GM18520 (cell line): Measurements from ENCODE around the gene ZNF22.
A peak's percentile ranks its signal among the peaks of the same experiment; 100 is the strongest.

Experiments
- ATAC-seq: cut with Tn5 transposase; IDR thresholded peaks from one replicate; pipeline ENCODE4 v1.9.1; 2021; ENCODE audit not compliant: unreplicated experiment

ZNF22 gene

DNA sequence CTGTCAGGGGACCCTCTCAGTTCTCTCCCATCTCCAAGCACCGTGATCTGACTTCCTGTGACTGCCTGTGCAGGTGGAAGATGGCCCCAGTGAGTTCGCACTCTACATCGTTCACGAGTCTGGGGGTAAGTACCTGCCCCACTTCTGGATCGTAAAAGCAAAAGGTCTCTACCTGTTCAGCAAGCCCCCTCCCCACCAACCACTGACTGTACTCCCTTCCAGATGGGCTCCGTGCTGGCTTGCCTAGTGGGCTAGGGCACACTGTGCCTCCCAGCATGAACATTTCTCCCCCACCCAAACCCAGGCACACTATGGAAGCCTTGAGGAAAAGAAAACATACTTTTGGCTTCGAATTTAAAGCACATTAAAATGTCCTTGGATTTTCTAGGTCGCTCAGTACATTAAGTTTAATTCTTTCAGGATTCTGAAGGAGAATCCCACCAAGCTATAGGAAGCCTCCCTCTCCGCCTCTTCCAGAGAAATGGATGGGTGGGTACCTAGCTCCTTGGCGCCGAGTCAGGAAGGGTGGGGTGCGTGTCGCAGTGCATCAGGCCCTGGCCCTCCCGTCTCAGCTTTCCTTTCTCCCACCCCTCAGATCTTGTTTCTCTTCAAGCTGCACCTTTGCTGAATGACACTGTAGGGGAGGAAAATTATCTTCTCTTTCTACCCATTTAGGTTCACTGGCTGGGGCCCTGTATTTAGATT is 11.0 kb upstream of the ZNF22 start:
- ATAC-seq, result no peak

DNA sequence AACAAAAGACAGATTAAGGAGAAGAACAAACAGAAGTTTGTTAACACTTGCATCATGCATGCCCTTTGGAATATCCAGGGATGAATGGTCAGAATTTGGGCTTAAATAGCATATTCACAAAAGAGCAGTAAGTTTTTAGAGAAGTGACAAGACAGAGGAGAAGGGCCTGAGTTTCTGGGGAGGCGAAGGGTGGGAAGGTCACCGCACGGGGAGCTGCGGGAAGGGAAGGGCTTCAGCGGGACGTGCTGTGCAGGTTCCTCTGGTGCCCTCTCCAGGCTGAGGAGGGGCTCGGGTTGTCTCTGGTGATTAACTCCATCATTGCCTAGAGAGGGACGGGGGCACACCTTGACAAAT is 10.4 kb upstream of the ZNF22 start:
- ATAC-seq, result no peak

DNA sequence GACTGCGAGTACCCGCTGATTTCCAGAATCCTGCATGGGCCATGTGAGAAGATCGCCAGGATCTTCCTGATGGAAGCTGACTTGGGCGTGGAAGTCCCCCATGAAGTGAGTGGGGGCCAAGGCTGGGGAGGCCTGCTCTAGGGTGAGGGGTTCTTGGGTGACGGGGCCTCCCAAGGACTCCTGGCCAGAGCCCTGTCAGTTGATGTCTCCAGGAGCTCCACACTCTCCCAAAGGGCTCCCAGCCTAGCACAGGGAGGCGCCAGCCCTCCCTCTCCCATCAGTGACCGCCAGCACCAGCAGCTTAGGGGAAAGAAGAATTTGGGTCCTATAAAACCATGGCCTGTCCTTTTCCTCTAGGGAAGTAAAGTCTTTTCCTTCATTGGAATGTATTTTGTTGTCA is 9.8 kb upstream of the ZNF22 start:
- no peak for ATAC-seq

DNA sequence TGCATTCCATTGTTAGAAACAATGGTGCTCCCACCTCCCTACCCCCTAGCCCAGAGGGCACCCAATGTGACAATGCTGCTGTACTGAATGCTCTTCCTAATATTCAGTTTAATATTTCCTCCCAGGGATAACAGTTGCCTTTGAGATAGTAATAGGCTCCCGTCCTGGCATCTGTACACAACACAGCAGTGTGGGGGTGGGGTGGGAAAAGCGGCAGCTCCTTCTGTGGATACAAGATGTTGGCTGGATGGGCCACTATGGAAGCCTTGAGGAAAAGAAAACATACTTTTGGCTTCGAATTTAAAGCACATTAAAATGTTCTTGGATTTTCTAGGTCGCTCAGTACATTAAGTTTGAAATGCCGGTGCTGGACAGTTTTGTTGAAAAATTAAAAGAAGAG is 9.2 kb upstream of the ZNF22 start:
- no peak for ATAC-seq

DNA sequence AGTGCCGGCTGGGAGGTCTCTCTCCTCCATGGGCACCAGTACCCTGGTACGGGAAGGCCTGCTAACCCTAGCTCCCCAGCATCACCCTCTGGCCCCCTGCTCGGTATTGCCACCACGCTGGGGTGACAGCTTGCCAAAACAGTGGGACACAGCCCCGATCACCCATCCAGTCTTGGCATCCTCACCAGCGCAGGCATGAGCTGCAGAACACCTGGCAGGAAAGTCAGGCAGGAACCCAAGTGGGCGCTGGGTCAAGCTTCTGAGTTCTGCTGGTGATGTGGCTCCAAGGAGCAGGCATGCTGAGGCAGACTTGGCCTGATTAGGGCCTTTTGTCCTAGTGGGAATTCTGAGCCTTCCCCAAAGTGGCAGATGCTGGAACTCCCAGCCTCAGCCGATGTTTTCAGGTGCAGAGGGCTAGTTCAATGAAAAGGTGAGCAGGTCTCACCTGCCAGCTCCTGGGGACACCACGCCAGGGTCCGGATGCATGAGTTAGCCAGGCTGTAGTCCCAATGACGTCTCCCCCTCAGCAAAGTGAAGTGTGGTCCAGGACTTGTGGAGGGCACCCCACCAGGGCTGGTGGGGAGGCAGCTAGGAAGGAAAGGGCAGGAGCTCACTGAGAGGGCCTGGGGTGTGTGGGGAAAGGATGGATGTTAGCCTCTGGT is 8.5 kb upstream of the ZNF22 start:
- no peak for ATAC-seq

DNA sequence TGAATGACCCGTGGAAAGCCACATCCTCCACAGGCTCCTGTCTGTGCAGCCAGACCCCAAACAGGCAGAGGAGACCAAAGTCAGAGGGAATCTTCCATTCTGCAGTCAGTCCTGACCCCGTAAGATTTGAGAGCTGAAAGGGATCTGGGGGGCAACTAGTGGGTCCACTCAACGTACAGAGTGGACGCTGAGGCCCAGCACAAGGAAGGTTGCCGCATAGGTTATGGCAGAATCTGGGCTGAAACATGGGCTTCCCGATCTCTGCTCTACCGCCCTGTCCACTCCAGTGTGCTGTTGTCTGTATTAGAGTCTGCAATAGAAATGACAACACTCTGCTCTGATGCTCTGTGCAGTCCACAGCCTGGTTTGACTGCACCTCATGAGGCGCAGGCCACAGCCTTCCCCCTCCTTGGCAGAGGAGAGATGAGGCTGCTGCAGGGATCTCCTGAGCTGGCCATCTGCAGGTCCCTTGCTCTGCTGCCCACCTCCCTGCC is 7.9 kb upstream of the ZNF22 start:
- no peak for ATAC-seq

DNA sequence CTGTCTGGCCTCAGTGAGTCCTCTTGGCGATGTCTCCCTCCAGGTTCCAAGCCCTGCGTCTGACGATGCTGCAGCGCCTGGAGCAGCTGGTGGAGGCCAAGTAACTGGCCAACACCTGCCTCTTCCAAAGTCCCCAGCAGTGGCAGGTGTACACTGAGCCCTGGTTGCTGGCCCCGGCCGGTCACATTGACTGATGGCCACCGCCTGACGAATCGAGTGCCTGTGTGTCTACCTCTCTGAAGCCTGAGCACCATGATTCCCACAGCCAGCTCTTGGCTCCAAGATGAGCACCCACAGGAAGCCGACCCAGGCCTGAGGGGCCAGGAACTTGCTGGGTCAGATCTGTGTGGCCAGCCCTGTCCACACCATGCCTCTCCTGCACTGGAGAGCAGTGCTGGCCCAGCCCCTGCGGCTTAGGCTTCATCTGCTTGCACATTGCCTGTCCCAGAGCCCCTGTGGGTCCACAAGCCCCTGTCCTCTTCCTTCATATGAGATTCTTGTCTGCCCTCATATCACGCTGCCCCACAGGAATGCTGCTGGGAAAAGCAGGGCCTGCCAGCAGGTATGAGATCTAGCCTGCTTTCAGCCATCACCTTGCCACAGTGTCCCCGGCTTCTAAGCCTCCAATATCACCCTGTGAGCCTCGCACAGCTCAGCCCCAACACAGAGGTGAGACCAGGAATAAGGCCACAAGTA is 7.3 kb upstream of the ZNF22 start:
- ATAC-seq, result no peak

DNA sequence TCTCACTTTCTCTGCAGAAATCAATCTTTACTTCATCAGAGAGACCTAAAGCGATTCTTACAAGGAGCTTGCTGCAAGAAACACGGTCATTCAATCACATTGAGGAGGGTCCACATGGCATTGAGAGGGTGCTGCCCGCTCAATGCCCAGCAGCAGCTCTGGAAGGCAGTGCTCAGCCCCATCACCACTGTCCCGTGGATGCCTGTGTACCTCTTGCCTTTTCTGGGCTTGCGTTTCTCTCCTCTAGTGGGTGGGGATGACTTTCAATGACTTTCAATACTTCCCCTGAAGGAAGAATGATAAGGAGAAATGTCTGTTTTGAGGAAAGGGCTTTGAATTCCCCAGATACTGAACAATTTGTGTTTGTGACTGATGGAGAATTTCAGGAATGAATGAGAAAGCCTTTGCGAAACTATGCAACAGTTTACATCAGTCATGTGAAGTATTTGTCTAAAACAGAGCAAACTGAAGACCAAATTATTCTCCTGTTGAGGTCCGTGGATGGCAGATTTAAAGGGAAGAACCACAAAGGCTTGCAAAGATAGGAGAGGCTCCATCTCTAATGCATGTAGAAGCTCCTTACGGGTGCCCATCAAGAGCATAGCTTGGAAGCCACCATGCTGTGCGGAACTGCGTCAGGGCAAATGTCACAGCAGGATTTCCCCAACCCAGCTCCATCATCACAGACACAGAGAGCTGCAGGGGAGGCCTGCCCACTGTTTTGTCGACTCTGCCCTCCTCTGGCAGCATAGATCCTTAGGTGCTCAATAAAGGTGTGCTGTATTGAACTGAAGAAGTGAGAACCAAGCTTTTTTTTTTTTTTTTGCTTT is 6.6 kb upstream of the ZNF22 start:
- no peak for ATAC-seq

DNA sequence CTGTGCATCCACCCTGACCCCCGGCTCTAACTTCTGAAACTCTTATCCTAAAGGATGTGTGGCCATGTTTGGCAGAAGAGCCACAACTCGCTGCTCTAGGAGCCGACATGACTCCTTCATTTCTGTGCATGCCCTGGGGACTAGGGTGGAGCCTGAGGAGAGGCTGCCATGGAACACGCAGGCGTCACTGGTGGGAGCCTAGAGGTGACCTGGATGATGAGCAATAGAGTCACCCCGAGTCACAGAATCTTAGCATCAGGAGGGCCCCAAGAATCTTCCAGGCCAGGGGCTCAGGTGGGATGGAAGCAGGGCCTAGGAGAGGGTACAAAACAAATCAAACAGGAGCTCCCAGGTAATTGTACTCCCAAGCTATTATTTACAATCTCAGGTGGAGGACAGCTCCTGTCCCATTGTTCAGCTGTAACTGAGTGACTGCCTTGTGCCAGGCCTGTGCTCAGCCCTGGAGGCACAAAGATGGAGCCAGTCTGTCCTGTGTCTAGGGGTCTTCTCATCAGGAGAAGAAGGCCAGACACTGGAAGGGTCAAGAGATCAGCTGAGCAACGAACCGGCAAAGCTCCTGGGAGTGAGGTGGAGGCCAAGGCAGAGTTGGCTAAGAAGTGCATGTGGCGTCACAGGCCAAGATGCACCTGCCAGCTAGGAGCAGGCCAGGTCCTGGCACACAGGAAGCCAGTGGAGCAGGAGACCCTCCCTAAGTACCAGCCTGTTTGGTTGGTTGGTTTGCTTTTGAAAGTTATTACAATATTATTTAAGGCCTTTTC is 5.8 kb upstream of the ZNF22 start:
- ATAC-seq, result no peak

DNA sequence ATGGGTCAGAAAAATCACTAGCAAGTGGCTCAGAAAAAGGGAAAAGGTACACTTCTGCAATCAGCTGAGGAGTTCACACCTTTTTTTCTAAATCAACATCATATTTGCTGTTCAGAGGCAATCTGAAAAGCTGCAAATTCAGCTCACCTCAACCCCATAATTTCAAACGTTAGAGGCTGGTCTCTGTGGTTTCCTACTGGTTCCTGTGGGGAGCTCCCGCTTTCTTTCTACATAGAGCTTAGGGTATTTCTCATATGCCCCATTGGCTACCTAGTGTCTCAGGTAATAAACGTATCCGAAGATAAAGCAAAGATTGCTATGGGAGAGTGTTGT is 5.2 kb upstream of the ZNF22 start:
- ATAC-seq, result no peak

DNA sequence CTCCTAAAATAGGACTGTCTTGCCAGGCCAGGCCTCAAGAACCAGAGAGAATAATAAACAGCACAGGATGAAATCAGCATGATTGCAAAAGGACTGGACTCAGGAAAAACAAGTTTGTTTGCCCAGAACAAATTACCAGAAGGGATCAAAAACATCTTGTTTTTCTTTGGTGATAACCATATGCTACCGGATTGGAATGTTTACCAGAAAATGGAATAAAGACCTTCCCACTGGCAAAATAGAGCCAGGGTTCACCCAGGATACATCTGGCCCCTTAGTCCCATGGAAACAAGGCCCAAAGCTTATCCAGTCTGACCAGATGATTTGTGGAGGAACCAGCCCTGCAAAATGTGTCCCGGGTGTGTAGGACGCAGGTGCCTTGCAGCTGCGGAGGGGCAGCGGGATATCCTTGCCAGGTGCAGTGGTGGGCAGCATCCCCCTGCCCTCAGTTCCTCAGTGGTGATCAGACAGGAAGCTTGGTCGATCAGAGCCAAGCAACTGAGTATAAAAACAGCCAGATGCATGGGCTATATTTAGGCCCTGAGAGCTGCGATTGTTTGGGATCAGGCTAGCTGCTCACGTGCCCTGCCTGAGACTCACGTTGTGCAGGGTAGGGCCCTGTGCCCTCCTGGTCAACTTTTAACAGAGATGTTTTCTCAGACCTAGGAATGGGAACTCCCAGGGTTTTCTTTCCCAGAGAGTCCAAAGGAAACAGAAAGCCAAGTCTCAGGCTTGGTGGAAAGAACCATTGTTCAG is 4.6 kb upstream of the ZNF22 start:
- ATAC-seq, result no peak

DNA sequence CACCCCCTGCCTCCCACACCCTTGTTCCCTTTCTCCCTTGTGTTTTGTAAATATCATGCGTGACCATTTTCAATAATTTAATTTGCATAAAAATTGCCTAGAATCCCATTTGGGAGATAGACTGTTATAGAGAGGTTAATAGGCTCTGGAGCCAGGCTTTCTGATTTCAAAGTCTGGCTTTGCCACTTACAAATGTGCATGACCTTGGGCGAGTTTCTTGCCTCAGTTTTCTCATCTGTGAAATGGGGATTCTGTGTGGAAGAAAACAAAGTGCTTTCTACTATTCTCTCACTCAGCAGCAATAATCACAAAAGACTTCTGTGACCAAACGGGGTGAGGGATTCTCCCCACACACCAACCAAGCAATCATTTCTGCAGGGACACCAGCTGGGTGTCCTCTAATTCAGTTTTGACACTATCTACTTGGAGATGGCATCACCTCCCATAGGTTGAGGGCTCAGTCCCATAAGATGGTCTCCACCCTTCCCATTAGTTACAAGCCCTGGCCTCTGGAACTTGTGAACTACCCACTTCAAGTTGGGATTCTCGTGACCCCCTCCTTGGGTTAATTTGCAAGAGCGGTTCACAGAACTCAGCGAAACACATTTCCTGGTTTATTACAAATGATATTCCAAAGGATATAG is 3.5 kb upstream of the ZNF22 start:
- no peak for ATAC-seq

DNA sequence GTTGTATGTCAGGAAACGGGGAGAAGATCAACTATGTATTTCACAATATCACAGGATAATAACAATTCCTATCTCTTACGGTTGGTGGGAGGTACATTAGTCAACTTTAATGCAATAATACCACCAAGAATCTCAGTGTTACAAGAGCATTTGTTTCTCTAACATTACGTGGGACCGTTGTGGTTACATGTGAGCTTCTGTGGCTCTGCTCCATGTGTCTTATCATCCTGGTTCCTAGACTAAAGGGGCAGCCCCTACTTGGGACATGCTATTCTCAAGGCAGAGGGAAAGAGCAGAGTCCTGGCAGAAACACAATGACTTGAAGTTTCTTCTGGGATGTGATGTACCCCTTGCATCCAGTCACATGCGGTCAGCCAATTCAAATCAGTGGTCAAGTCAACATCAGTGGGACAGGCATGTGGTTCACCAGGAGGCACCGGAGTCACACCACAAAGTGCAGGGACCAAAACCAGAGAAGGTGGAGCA is 2.5 kb upstream of the ZNF22 start:
- no peak for ATAC-seq

DNA sequence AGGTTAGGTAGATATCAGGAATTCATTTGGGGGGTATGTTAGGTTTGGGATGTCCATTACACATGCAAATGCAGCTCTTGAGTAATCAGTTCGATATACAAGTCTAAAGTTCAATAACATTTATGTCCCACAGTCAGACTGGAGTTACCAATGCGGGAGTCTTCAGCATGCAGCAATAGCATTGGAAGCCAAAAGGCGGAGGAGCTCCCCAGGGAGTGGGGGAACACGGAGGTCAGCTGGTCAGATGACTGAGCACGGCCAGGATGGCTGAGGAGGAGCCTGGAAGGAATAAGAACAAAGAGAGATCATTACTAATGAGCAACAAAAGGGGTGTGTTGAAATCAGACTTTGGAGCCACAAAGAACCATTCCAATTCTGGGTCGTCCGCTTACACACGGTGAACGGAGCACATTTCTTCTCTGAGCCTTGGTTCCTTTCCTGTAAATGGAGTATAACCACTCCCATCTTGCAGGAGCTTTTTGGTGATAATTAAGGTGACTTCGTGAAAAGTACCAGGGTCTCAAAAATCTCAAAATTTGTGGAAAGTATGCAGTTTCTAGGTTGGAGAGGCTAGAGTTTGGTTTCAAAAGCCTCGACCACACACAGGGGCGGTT is 478 bp upstream of the ZNF22 start:
- ATAC-seq, result no peak

DNA sequence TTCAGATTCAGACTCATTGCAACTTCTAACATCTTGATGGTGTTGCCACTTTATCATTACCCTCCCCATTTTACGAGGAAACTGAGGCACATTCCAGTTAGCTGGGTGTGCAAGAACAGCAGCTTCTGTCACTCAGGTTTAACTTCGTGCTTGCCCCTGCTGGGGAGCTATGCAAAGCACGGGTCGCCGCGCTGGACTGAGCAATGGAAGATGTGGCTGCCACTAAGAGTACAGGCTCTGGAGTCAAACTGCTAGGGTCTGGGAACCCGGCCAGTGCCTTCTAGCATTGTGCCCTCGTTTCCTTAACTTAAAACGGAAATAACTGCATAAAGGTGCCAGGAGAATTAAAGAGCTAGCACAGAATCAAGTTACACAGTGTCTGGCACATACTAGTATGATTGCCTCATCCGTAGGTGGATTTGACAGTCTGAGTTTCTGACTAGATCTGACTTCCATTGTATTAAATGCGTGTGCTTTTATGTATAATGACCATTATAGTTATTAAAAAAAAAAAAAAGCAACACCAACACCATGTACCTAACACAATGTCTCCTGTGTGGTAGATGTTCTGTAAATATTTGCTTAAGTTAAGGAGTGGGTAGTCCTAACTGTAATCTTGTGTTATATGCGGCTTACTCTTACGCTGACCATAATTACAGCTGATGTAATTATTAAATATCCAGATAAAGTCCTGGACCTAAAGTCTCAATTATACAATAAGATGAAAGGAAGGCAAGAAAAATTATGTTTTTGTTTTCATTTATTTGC is 842 bp downstream of the ZNF22 start:
- ATAC-seq, result peak; percentile 50

DNA sequence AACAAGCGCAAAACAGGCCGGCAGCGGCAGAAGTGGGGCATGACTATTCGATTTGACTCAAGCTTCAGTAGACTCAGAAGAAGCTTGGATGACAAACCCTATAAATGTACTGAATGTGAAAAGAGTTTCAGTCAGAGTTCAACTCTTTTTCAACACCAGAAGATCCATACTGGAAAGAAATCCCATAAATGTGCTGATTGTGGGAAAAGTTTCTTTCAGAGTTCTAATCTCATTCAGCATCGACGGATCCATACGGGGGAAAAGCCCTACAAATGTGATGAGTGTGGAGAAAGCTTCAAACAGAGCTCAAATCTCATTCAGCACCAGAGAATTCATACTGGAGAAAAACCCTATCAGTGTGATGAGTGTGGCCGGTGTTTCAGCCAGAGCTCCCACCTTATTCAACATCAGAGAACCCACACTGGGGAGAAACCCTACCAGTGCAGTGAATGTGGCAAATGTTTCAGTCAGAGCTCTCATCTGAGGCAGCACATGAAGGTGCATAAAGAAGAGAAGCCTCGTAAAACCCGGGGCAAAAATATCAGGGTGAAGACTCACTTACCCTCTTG is 2.8 kb downstream of the ZNF22 start:
- no peak for ATAC-seq

DNA sequence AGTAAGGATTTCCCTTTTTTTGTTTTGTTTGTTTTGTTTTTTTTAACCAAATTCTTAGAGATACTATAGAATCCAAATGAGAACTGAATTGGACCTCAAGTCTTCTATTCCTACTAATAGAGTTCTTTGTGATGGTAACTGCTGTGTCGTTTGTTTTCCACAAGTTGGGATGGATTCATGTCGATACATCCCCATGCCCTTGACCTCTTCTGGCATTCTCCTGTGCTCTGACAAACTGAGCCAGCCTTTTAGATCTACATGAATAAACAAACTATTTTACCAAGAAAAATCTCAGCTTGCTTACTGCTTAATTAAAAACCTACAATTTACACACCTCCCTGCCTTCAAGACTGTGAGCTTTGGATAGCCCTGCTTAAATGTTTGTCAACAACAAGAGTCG is 3.9 kb downstream of the ZNF22 start:
- ATAC-seq, result no peak

DNA sequence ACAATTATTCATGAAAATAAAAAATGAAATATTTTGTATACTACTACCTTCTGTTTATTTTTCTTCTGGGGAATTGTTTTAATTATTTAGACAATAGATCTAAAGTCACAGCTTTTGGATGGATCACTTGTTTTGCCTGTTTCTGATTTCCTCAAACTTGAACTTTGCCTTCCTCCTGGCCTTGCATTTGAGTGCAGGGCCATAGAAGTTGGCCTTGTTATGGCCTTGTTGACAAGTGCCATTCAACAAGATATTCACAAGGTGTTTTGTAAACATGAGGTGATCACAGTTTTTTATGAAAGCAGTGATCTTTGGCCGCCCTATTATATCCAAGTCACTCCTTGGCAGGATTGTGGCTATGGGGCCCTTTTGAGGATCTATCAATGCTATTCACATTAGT is 4.6 kb downstream of the ZNF22 start:
- no peak for ATAC-seq
